GM10266 (cell line): ENCODE measurements around the gene ARPP21.

Experiments used
- DNase-seq: peaks from one replicate; pipeline ENCODE4 v3.0.0; 2012; ENCODE audit errors: extremely low spot score
- TF ChIP-seq, protein P1 (sequence below): IDR thresholded peaks from 2 replicates; pipeline ENCODE4 v1.5.1; 2012; ENCODE audit warnings: mild to moderate bottlenecking, low read depth; ENCODE audit not compliant: control insufficient read depth, insufficient read depth; ENCODE audit errors: missing control alignments

Gene ARPP21

DNA sequence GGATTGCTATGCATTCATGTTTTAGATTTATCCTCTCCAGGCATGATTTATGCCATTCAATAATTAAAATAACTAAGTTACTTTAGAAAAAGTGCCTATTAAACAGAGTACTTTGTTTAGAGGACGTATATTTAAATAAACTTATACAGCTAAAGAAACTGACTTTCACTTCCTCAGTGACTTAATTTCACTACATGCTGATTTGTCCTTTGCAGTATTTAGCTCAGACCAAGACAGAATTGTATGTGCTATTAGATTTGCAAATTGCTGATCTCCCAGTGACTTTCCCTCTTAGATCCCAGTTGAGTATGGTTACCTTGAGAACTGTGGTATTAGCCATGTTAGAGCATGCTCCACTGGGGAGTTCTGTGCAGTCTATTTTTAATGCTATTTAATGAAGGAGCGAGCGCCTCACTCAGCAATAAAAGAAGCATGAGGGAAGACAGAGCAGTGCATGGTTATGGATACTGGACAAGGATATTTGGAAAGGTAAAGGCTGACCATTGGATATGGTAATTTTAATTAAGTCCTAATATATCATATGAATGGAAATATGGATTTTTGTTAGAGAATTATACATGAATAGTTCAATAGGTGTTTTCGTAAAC, 2.7 kb downstream of the ARPP21 start:
- DNase-seq, result no peak
- TF ChIP-seq, protein P1, sequence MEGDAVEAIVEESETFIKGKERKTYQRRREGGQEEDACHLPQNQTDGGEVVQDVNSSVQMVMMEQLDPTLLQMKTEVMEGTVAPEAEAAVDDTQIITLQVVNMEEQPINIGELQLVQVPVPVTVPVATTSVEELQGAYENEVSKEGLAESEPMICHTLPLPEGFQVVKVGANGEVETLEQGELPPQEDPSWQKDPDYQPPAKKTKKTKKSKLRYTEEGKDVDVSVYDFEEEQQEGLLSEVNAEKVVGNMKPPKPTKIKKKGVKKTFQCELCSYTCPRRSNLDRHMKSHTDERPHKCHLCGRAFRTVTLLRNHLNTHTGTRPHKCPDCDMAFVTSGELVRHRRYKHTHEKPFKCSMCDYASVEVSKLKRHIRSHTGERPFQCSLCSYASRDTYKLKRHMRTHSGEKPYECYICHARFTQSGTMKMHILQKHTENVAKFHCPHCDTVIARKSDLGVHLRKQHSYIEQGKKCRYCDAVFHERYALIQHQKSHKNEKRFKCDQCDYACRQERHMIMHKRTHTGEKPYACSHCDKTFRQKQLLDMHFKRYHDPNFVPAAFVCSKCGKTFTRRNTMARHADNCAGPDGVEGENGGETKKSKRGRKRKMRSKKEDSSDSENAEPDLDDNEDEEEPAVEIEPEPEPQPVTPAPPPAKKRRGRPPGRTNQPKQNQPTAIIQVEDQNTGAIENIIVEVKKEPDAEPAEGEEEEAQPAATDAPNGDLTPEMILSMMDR, result no peak

DNA sequence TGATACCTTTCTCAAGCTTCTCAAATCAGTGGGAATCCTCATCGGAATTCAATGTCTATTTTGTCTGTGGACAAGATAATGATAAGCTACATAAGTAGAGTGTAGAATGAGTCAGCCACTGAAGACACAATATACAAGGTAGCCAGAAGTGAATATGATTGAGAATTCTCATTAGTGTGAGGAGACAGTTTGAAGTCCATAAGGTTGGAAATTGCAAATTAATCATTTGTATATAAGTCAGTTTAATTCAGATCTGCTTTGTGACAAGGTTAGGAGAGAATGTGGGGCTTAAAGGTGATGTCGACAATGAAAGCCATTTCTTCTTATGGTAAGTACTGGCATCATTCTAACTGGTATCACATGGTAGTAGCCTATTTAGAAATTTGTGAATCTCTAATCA, 4.2 kb downstream of the ARPP21 start:
- TF ChIP-seq, protein P1, result no peak
- no peak for DNase-seq

DNA sequence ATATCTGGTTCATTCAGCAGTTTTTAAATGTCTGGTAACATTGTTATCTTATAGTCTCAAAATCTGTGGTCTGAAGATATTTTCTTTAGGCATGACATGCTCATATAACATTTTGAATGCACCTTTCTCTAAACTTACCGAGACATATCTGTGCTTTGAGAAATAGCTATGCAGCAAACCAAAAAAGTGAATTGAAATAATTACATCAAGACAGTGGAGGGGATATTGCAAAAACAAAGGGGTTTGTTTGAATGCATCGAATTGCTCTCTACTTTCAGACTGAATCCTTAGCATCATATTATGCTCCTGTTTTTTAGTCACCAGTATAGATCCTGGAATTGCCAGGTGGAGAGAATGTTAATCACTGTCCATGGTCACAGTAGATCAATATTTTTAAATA, 5.1 kb downstream of the ARPP21 start:
- TF ChIP-seq, protein P1, result no peak
- no peak for DNase-seq

DNA sequence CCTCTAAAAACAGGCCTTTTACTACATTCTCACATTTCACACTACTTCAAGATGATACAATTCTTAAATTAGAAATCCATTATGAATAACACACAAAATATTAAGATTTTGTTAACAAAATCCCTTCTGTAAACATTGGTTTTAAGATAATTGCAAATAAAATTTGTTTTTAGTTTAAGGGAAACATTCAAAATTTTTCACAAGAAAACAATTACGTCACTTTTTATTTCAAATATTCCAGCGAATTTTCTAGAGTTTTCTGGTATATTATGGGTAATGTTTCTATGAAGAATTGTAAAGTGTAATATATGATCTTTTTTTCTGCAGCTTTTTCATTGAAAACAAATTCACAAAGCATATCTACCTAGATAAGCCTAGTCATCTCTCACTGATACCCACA, 5.9 kb downstream of the ARPP21 start:
- TF ChIP-seq, protein P1, result no peak
- DNase-seq, result no peak

GRCh38 chr3:35646081-35646480, 6.8 kb downstream of the ARPP21 start:
- TF ChIP-seq, protein P1, result no peak
- no peak for DNase-seq

- no peak for DNase-seq
- TF ChIP-seq, protein P1, result no peak
Measured at GRCh38 chr3:35647461-35647860, 8.1 kb downstream of the ARPP21 start.

GRCh38 chr3:35648347-35648746, 9.0 kb downstream of the ARPP21 start:
- TF ChIP-seq, protein P1, result no peak

More at GRCh38 chr3:35648347-35648746, 9.0 kb downstream of the ARPP21 start:
- no peak for DNase-seq
